Activated naive CD8-positive, alpha-beta T cell treated with anti-CD3 and anti-CD28 coated beads, Interleukin-2, amount 50 U/mL, for 24 hours (primary cell): ENCODE measurements around the gene EXTL1.

Source experiments
- ATAC-seq: fragments of 150-1000 bp; cut with Tn5 transposase; one replicate; pipeline ENCODE4 v1.10.0; 2021
- DNase-seq: peaks from one replicate; pipeline ENCODE4 v3.0.0; 2021
- H3K27ac Mint-ChIP-seq: one replicate; pipeline ENCODE4 v1.8.0; 2021; ENCODE audit warnings: mild to moderate bottlenecking, mixed read lengths
- H3K27me3 Mint-ChIP-seq: one replicate; pipeline ENCODE4 v1.8.0; 2021; ENCODE audit warnings: mixed read lengths
- H3K36me3 Mint-ChIP-seq: one replicate; pipeline ENCODE4 v1.8.0; 2021; ENCODE audit warnings: low read depth, mixed read lengths
- H3K4me1 Mint-ChIP-seq: one replicate; pipeline ENCODE4 v1.8.0; 2021; ENCODE audit warnings: mixed read lengths
- H3K4me3 Mint-ChIP-seq: one replicate; pipeline ENCODE4 v1.8.0; 2021; ENCODE audit warnings: mild to moderate bottlenecking, moderate library complexity, mixed read lengths
- H3K9me3 Mint-ChIP-seq: one replicate; pipeline ENCODE4 v1.8.0; 2021; ENCODE audit warnings: mixed read lengths

EXTL1 gene

GRCh38 chr1:26055041-26055440 is 33.5 kb downstream of the EXTL1 start:
- Mint-ChIP-seq H3K4me3 (no peak overlapping the region), H3K27ac (no peak overlapping the region), H3K36me3 (no peaks in the 10 kb centered on the region), H3K4me1 (no peaks in the 10 kb centered on the region), H3K9me3 (no peaks in the 10 kb centered on the region), H3K27me3 (peaks cover 30% of the 10 kb centered on the region)
- ATAC-seq (no peak), DNase-seq (no peak)

GRCh38 chr1:26057189-26057588 is 35.6 kb downstream of the EXTL1 start:
- Mint-ChIP-seq H3K9me3 (no peaks in the 10 kb centered on the region), H3K4me3 (no peak overlapping the region), H3K4me1 (no peaks in the 10 kb centered on the region), H3K36me3 (no peaks in the 10 kb centered on the region), H3K27me3 (peaks cover 18% of the 10 kb centered on the region), H3K27ac (no peak overlapping the region)
- no peak for DNase-seq
- ATAC-seq, result no peak

- Mint-ChIP-seq H3K27me3 (peaks cover 17% of the 10 kb centered on the region), H3K4me1 (no peaks in the 10 kb centered on the region)
Measured at GRCh38 chr1:26058052-26058595, 36.5 kb downstream of the EXTL1 start.

GRCh38 chr1:26059906-26060305 is 38.3 kb downstream of the EXTL1 start:
- H3K27ac Mint-ChIP-seq, result no peak overlapping the region
- no peak for DNase-seq
- no peak for ATAC-seq
- H3K27me3 Mint-ChIP-seq, result peaks cover 7% of the 10 kb centered on the region
- no peaks in the 10 kb centered on the region for H3K9me3 Mint-ChIP-seq
- no peak overlapping the region for H3K4me3 Mint-ChIP-seq
- H3K36me3 Mint-ChIP-seq, result no peaks in the 10 kb centered on the region
- H3K4me1 Mint-ChIP-seq, result no peaks in the 10 kb centered on the region

More at GRCh38 chr1:26058052-26058595, 36.5 kb downstream of the EXTL1 start:
- H3K4me3 Mint-ChIP-seq, result no peak overlapping the region
- H3K36me3 Mint-ChIP-seq, result no peaks in the 10 kb centered on the region
- no peak for DNase-seq
- no peak overlapping the region for H3K27ac Mint-ChIP-seq
- no peaks in the 10 kb centered on the region for H3K9me3 Mint-ChIP-seq
- no peak for ATAC-seq

GRCh38 chr1:26060832-26061574 is 39.4 kb downstream of the EXTL1 start:
- Mint-ChIP-seq H3K36me3 (no peaks in the 10 kb centered on the region), H3K27me3 (peaks cover under 1% of the 10 kb centered on the region), H3K27ac (no peak overlapping the region), H3K4me1 (no peaks in the 10 kb centered on the region), H3K9me3 (no peaks in the 10 kb centered on the region), H3K4me3 (no peak overlapping the region)
- DNase-seq (no peak), ATAC-seq (no peak)

- Mint-ChIP-seq H3K27me3 (peaks cover 7% of the 10 kb centered on the region), H3K36me3 (no peaks in the 10 kb centered on the region), H3K4me1 (no peaks in the 10 kb centered on the region), H3K4me3 (no peak overlapping the region), H3K9me3 (no peaks in the 10 kb centered on the region), H3K27ac (no peak overlapping the region)
- no peak for ATAC-seq
- DNase-seq, result no peak
Measured at GRCh38 chr1:26064553-26064952, 43.0 kb downstream of the EXTL1 start.

GRCh38 chr1:26066160-26066559 is 44.6 kb downstream of the EXTL1 start:
- no peak overlapping the region for H3K4me3 Mint-ChIP-seq
- H3K27ac Mint-ChIP-seq, result no peak overlapping the region
- no peaks in the 10 kb centered on the region for H3K36me3 Mint-ChIP-seq
- ATAC-seq (no peak), DNase-seq (no peak)
- H3K9me3 Mint-ChIP-seq, result no peaks in the 10 kb centered on the region
- H3K27me3 Mint-ChIP-seq, result peaks cover 10% of the 10 kb centered on the region
- no peaks in the 10 kb centered on the region for H3K4me1 Mint-ChIP-seq

- H3K27me3 Mint-ChIP-seq, result peaks cover 10% of the 10 kb centered on the region
- no peak for DNase-seq
- H3K36me3 Mint-ChIP-seq, result no peaks in the 10 kb centered on the region
- no peaks in the 10 kb centered on the region for H3K4me1 Mint-ChIP-seq
- H3K27ac Mint-ChIP-seq, result no peak overlapping the region
- no peak overlapping the region for H3K4me3 Mint-ChIP-seq
- no peak for ATAC-seq
- no peaks in the 10 kb centered on the region for H3K9me3 Mint-ChIP-seq
Measured at GRCh38 chr1:26066857-26067256, 45.3 kb downstream of the EXTL1 start.

- Mint-ChIP-seq H3K36me3 (no peaks in the 10 kb centered on the region), H3K9me3 (no peaks in the 10 kb centered on the region), H3K27ac (no peak within 1 kb of the TSS), H3K27me3 (peaks cover 15% of the 10 kb centered on the region), H3K4me1 (no peaks in the 10 kb centered on the region), H3K4me3 (no peak within 1 kb of the TSS)
- ATAC-seq (no peak), DNase-seq (no peak)
Measured at GRCh38 chr1:26067432-26067911, 45.9 kb downstream of the EXTL1 start, which contains the start of gene TRIM63. TSS of gene TRIM63 (minus strand) at chr1:26067630. CDS start at chr1:26067494, 136 bp downstream.

- Mint-ChIP-seq H3K27ac (no peak overlapping the region), H3K4me1 (no peaks in the 10 kb centered on the region), H3K4me3 (no peak overlapping the region), H3K9me3 (no peaks in the 10 kb centered on the region), H3K27me3 (peaks cover 15% of the 10 kb centered on the region), H3K36me3 (no peaks in the 10 kb centered on the region)
- DNase-seq, result no peak
- no peak for ATAC-seq
Measured at GRCh38 chr1:26069941-26070295, 48.3 kb downstream of the EXTL1 start.

GRCh38 chr1:26070296-26070962 is 48.9 kb downstream of the EXTL1 start:
- H3K36me3 Mint-ChIP-seq, result no peaks in the 10 kb centered on the region
- no peak overlapping the region for H3K27ac Mint-ChIP-seq
- DNase-seq, result no peak
- peak; percentile 7 for ATAC-seq
- peaks cover 15% of the 10 kb centered on the region for H3K27me3 Mint-ChIP-seq
- H3K4me3 Mint-ChIP-seq, result no peak overlapping the region
- no peaks in the 10 kb centered on the region for H3K9me3 Mint-ChIP-seq
- no peaks in the 10 kb centered on the region for H3K4me1 Mint-ChIP-seq

GRCh38 chr1:26070963-26071342 is 49.4 kb downstream of the EXTL1 start:
- H3K27me3 Mint-ChIP-seq, result peaks cover 15% of the 10 kb centered on the region

GRCh38 chr1:26072305-26072704 is 50.7 kb downstream of the EXTL1 start:
- H3K4me1 Mint-ChIP-seq, result no peaks in the 10 kb centered on the region
- H3K4me3 Mint-ChIP-seq, result no peak overlapping the region
- peaks cover 18% of the 10 kb centered on the region for H3K27me3 Mint-ChIP-seq
- no peak for DNase-seq
- H3K27ac Mint-ChIP-seq, result no peak overlapping the region
- ATAC-seq, result no peak
- no peaks in the 10 kb centered on the region for H3K36me3 Mint-ChIP-seq
- H3K9me3 Mint-ChIP-seq, result no peaks in the 10 kb centered on the region

More at GRCh38 chr1:26070963-26071342, 49.4 kb downstream of the EXTL1 start:
- no peaks in the 10 kb centered on the region for H3K9me3 Mint-ChIP-seq
- H3K4me1 Mint-ChIP-seq, result no peaks in the 10 kb centered on the region
- H3K4me3 Mint-ChIP-seq, result no peak overlapping the region
- DNase-seq, result no peak
- no peak overlapping the region for H3K27ac Mint-ChIP-seq
- ATAC-seq, result no peak
- H3K36me3 Mint-ChIP-seq, result no peaks in the 10 kb centered on the region

GRCh38 chr1:26075421-26076144 is 54.0 kb downstream of the EXTL1 start:
- no peak overlapping the region for H3K27ac Mint-ChIP-seq
- H3K4me1 Mint-ChIP-seq, result no peaks in the 10 kb centered on the region

More at GRCh38 chr1:26075421-26076144, 54.0 kb downstream of the EXTL1 start:
- no peaks in the 10 kb centered on the region for H3K36me3 Mint-ChIP-seq
- DNase-seq (no peak), ATAC-seq (no peak)
- H3K4me3 Mint-ChIP-seq, result no peak overlapping the region
- H3K27me3 Mint-ChIP-seq, result peaks cover 9% of the 10 kb centered on the region
- no peaks in the 10 kb centered on the region for H3K9me3 Mint-ChIP-seq
